ENCODE data around the gene PTPN14. TPM values are rescaled to one million over a fixed set of nuclear protein-coding genes. Genes with fewer than 3 reads are reported as not detected.

Gene PTPN14
- polyA plus RNA-seq, 1 donor from 2014 or later = 0.07 TPM

- H3K27me3 ChIP-seq (ENCODE audit: insufficient read depth, low read depth, low read length) = no peaks in the 10 kb centered on the region
- H2AFZ ChIP-seq (ENCODE audit: low read depth, low read length) = no peak overlapping the region
- no peak overlapping the region for H3K27ac ChIP-seq (ENCODE audit: low read length)
- H3K36me3 ChIP-seq (ENCODE audit: insufficient read depth, low read length) = no peaks in the 10 kb centered on the region
- H3K4me3 ChIP-seq (ENCODE audit: low read length) = no peak overlapping the region
- H4K20me1 ChIP-seq (ENCODE audit: insufficient read depth) = no peaks in the 10 kb centered on the region
- TF ChIP-seq RAD21 (conservative IDR thresholded peaks at IDR 0.05) = no peak
- TF ChIP-seq TAF1 (IDR thresholded peaks at IDR 0.05; ENCODE audit: low read depth) = no peak
- TF ChIP-seq EZH2 (IDR thresholded peaks at IDR 0.05; ENCODE audit: borderline replicate concordance, insufficient read depth, low read length, poor library complexity, severe bottlenecking) = no peak
- TF ChIP-seq SMC3 (conservative IDR thresholded peaks at IDR 0.05; ENCODE audit: poor library complexity) = no peak
- no peak for TF ChIP-seq POLR2AphosphoS5 (IDR thresholded peaks at IDR 0.05)
- TF ChIP-seq EP300 (conservative IDR thresholded peaks at IDR 0.05; ENCODE audit: poor library complexity, severe bottlenecking) = no peak
- no peak for TF ChIP-seq MXI1 (conservative IDR thresholded peaks at IDR 0.05; ENCODE audit: poor library complexity, severe bottlenecking)
- TF ChIP-seq CTCF (IDR thresholded peaks at IDR 0.05; ENCODE audit: poor library complexity, severe bottlenecking) = no peak
- no peak for TF ChIP-seq REST (IDR thresholded peaks at IDR 0.05; ENCODE audit: borderline replicate concordance)
- H3K4me2 ChIP-seq (ENCODE audit: low read length) = no peak overlapping the region
- no peaks in the 10 kb centered on the region for H3K9me3 ChIP-seq (ENCODE audit: low read length)
- H3F3A ChIP-seq (ENCODE audit: insufficient read depth, low read length, poor library complexity, severe bottlenecking) = no peaks in the 10 kb centered on the region
- no peaks in the 10 kb centered on the region for H3K79me2 ChIP-seq (replicated peaks; ENCODE audit: insufficient read depth, low read length)
- H3K9me2 ChIP-seq (ENCODE audit: insufficient read depth, low read length) = no peaks in the 10 kb centered on the region
- H3K9ac ChIP-seq (ENCODE audit: low read length) = no peak overlapping the region
Observed at GRCh38 chr1:214463596-214463995, 87.8 kb downstream of the PTPN14 start.

GRCh38 chr1:214462882-214463281 is 88.5 kb downstream of the PTPN14 start:
- Histone ChIP-seq H3K36me3 (ENCODE audit: insufficient read depth, low read length) (no peaks in the 10 kb centered on the region), H3F3A (ENCODE audit: insufficient read depth, low read length, poor library complexity, severe bottlenecking) (no peaks in the 10 kb centered on the region), H3K27ac (ENCODE audit: low read length) (no peak overlapping the region), H3K9me2 (ENCODE audit: insufficient read depth, low read length) (no peaks in the 10 kb centered on the region), H3K4me3 (ENCODE audit: low read length) (no peak overlapping the region), H3K9me3 (ENCODE audit: low read length) (no peaks in the 10 kb centered on the region), H3K4me2 (ENCODE audit: low read length) (no peak overlapping the region), H4K20me1 (ENCODE audit: insufficient read depth) (no peaks in the 10 kb centered on the region), H3K27me3 (ENCODE audit: insufficient read depth, low read depth, low read length) (no peaks in the 10 kb centered on the region), H3K79me2 (replicated peaks; ENCODE audit: insufficient read depth, low read length) (no peaks in the 10 kb centered on the region), H3K9ac (ENCODE audit: low read length) (no peak overlapping the region), H2AFZ (ENCODE audit: low read depth, low read length) (no peak overlapping the region)
- no peak for TF ChIP-seq POLR2AphosphoS5 (IDR thresholded peaks at IDR 0.05)

- Histone ChIP-seq H3K79me2 (replicated peaks; ENCODE audit: insufficient read depth, low read length) (no peaks in the 10 kb centered on the region), H3F3A (ENCODE audit: insufficient read depth, low read length, poor library complexity, severe bottlenecking) (no peaks in the 10 kb centered on the region), H3K36me3 (ENCODE audit: insufficient read depth, low read length) (no peaks in the 10 kb centered on the region), H3K4me3 (ENCODE audit: low read length) (no peak overlapping the region), H3K27me3 (ENCODE audit: insufficient read depth, low read depth, low read length) (no peaks in the 10 kb centered on the region), H4K20me1 (ENCODE audit: insufficient read depth) (no peaks in the 10 kb centered on the region), H2AFZ (ENCODE audit: low read depth, low read length) (no peak overlapping the region), H3K9me3 (ENCODE audit: low read length) (no peaks in the 10 kb centered on the region), H3K27ac (ENCODE audit: low read length) (no peak overlapping the region), H3K9me2 (ENCODE audit: insufficient read depth, low read length) (no peaks in the 10 kb centered on the region), H3K4me2 (ENCODE audit: low read length) (no peak overlapping the region), H3K9ac (ENCODE audit: low read length) (no peak overlapping the region)
- TF ChIP-seq MXI1 (conservative IDR thresholded peaks at IDR 0.05; ENCODE audit: poor library complexity, severe bottlenecking) (no peak), EZH2 (IDR thresholded peaks at IDR 0.05; ENCODE audit: borderline replicate concordance, insufficient read depth, low read length, poor library complexity, severe bottlenecking) (no peak), TAF1 (IDR thresholded peaks at IDR 0.05; ENCODE audit: low read depth) (no peak), EP300 (conservative IDR thresholded peaks at IDR 0.05; ENCODE audit: poor library complexity, severe bottlenecking) (no peak), POLR2AphosphoS5 (IDR thresholded peaks at IDR 0.05) (no peak), REST (IDR thresholded peaks at IDR 0.05; ENCODE audit: borderline replicate concordance) (no peak), RAD21 (conservative IDR thresholded peaks at IDR 0.05) (no peak)
Observed at GRCh38 chr1:214461305-214461704, 90.1 kb downstream of the PTPN14 start.

All from neural cell (in vitro differentiated cells).